ENCODE results near the gene ARHGAP20. TPM values are rescaled to one million over a fixed set of nuclear protein-coding genes. Genes with fewer than 3 reads are reported as not detected.

ARHGAP20 gene
- total and polyA plus RNA-seq, 2 of the 4 experiments (the other 2 are of a cell fraction) = 1.4 to 2.5 TPM

DNA sequence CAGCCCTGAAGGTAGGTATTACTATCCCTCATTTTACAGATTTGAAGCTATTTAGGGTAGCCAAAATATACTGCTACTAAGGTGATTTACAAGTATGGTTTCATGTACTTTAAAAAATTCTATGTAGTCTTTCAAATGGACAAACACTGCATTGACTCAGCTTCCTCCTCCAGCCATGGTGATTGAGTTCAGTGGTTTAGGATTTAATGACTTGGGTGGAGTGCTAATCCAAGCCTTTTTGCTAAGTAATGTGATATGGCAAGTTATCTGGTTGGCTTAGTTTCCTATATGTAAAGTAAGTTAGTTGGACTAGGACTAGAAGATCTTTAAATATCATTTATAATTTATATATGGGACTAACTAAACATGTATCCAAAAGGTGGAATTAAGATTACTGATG, 77.9 kb downstream of the ARHGAP20 start:
- ATAC-seq (ENCODE audit: low read depth) (no peak), DNase-seq (peak; percentile 5)
- no peak overlapping the region for H3K14ac ChIP-seq (replicated peaks; ENCODE audit: low read depth, low read length)
- no peak overlapping the region for H4K8ac ChIP-seq (ENCODE audit: low read depth in 2 of 2, low read length in 2 of 2)
- H2AFZ ChIP-seq (replicated peaks; ENCODE audit: low read length, poor library complexity) = no peak overlapping the region
- H4K91ac ChIP-seq (ENCODE audit: insufficient read depth, low read depth, low read length) = no peak overlapping the region
- no peak overlapping the region for H2BK5ac ChIP-seq (ENCODE audit: low read depth, low read length, poor library complexity, severe bottlenecking)
- H2AK9ac ChIP-seq (replicated peaks; ENCODE audit: low read depth, low read length, poor library complexity) = no peak overlapping the region
- ChIA-PET POLR2A (ENCODE audit: unreplicated experiment) (interaction anchor here (0.5 kb wide), 1 partner anchor 17 kb away, joined by 8 read pairs; no protein-coding TSS in a partner anchor), CTCF (interaction anchor here (0.6 kb wide), 1 partner anchor 34 kb away, joined by 5 read pairs; no protein-coding TSS in a partner anchor)
- in situ Hi-C loops (cut with MboI; ENCODE audit: low sequenced_read_pairs) = no loop called here
- no peak overlapping the region for H3K23ac ChIP-seq (ENCODE audit: low read depth, low read length)
- BruUV-seq (replicated peaks) = no TSS peak
- H4K20me1 ChIP-seq (ENCODE audit: insufficient read depth, low read length) = no peaks in the 10 kb centered on the region
- no peaks in the 10 kb centered on the region for H3K27me3 ChIP-seq (ENCODE audit: control insufficient read depth, insufficient read depth, low read length)
- no peak overlapping the region for H2AK5ac ChIP-seq (ENCODE audit: low read depth, low read length)
- H3K4me2 ChIP-seq (ENCODE audit: low read depth, low read length) = no peak overlapping the region
- no peak for TF ChIP-seq CTCF (conservative IDR thresholded peaks at IDR 0.05; ENCODE audit: low read depth, low read length)
- TF ChIP-seq SMC3 (IDR thresholded peaks at IDR 0.05; ENCODE audit: low read depth, low read length) = no peak
- no peak for TF ChIP-seq MAFK (IDR thresholded peaks at IDR 0.05; ENCODE audit: low read depth, low read length)
- TF ChIP-seq, protein P1, sequence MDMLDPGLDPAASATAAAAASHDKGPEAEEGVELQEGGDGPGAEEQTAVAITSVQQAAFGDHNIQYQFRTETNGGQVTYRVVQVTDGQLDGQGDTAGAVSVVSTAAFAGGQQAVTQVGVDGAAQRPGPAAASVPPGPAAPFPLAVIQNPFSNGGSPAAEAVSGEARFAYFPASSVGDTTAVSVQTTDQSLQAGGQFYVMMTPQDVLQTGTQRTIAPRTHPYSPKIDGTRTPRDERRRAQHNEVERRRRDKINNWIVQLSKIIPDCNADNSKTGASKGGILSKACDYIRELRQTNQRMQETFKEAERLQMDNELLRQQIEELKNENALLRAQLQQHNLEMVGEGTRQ (IDR thresholded peaks at IDR 0.05; ENCODE audit: low read depth, low read length) = no peak
- no peak for TF ChIP-seq RAD21 (IDR thresholded peaks at IDR 0.05; ENCODE audit: low read length)
- TF ChIP-seq MXI1 (IDR thresholded peaks at IDR 0.05; ENCODE audit: borderline replicate concordance, low read depth, low read length) = no peak
- no peak for TF ChIP-seq RCOR1 (IDR thresholded peaks at IDR 0.05; ENCODE audit: insufficient replicate concordance, low read length)
- TF ChIP-seq FOS (IDR thresholded peaks at IDR 0.05; ENCODE audit: low read depth, low read length) = no peak
- no peak for TF ChIP-seq BHLHE40 (IDR thresholded peaks at IDR 0.05; ENCODE audit: low read depth, low read length)
- no peak for TF ChIP-seq NFE2L2 (IDR thresholded peaks at IDR 0.05; ENCODE audit: low read depth, low read length)
- TF ChIP-seq CHD1 (IDR thresholded peaks at IDR 0.05; ENCODE audit: low read depth, low read length) = no peak
- no peak for TF ChIP-seq MAZ (IDR thresholded peaks at IDR 0.05; ENCODE audit: borderline replicate concordance, low read depth, low read length)
- no peak for TF ChIP-seq POLR2A (IDR thresholded peaks at IDR 0.05; ENCODE audit: low read depth, low read length)
- TF ChIP-seq ELK1 (IDR thresholded peaks at IDR 0.05; ENCODE audit: borderline replicate concordance, low read depth, low read length) = no peak
- TF ChIP-seq CEBPB (IDR thresholded peaks at IDR 0.05; ENCODE audit: low read depth, low read length) = no peak
- TF ChIP-seq RFX5 (IDR thresholded peaks at IDR 0.05; ENCODE audit: low read depth, low read length) = no peak
- no peak overlapping the region for H4K5ac ChIP-seq (ENCODE audit: low read depth, low read length)
- no peaks in the 10 kb centered on the region for H3K9me3 ChIP-seq (ENCODE audit: control insufficient read depth, insufficient read depth, low read length)
- no peaks in the 10 kb centered on the region for H3K9me1 ChIP-seq (ENCODE audit: insufficient read depth, low read length)
- H3K9ac ChIP-seq (ENCODE audit: low read depth, low read length) = no peak overlapping the region
- H3K56ac ChIP-seq (ENCODE audit: extremely low read depth, insufficient read depth, low read length) = no peak overlapping the region
- no peaks in the 10 kb centered on the region; the same call in 1 of the 2 replicates for H3K4me1 ChIP-seq (ENCODE audit: control insufficient read depth, insufficient read depth, low read length)
- dilution Hi-C loops (cut with HindIII; ENCODE audit: low sequenced_read_pairs, unreplicated experiment) = no loop called here
- H3K4me3 ChIP-seq (ENCODE audit: insufficient read depth, low read depth, low read length) = no peak overlapping the region
- no peak overlapping the region for H2BK20ac ChIP-seq (ENCODE audit: low read depth, low read length)
- H3K79me1 ChIP-seq (ENCODE audit: low read depth in 1 of 2, low read length in 2 of 2) = peaks cover 0 to 5% of the 10 kb centered on the region in 2 experiments; a peak in 1 of 4 replicates
- 0 out of 2 replicates have a peak, but pooled peaks cover 1% of the 10 kb centered on the region for H3K36me3 ChIP-seq (ENCODE audit: control insufficient read depth, insufficient read depth, low read length)
- H2BK120ac ChIP-seq (ENCODE audit: low read depth, low read length) = no peak overlapping the region
- intact Hi-C loops (cut with micrococcal nuclease) = no loop called here
- no peak overlapping the region for H2BK15ac ChIP-seq (ENCODE audit: low read depth, low read length)
- H3K27ac ChIP-seq (ENCODE audit: insufficient read depth, low read length) = no peak overlapping the region
- no peak overlapping the region for H3K18ac ChIP-seq (ENCODE audit: low read depth, low read length)
- no peak overlapping the region for H3K4ac ChIP-seq (ENCODE audit: low read depth, low read length)
